Fibroblast of pulmonary artery (primary cell): Measurements from ENCODE around the gene ADARB2.

ENCODE experiments used
- DNase-seq: peaks from one replicate; pipeline ENCODE4 v3.0.0-alpha.2; 2010; ENCODE audit warnings: low read depth
- H3K4me3 ChIP-seq: replicated peaks from 2 replicates; pipeline ENCODE4 v1.5.1; 2011; ENCODE audit warnings: low read depth, mild to moderate bottlenecking, control low read depth, low read length, moderate library complexity
- TF ChIP-seq, protein P1 (sequence below): IDR thresholded peaks from 2 replicates; pipeline ENCODE4 v1.5.1; 2011; ENCODE audit warnings: mild to moderate bottlenecking, control low read depth, low read length, inconsistent platforms; ENCODE audit errors: missing control alignments

ADARB2 gene

GRCh38 chr10:1215862-1216573, 521.3 kb downstream of the ADARB2 start:
- no peak overlapping the region for H3K4me3 ChIP-seq
- DNase-seq: no peak
- TF ChIP-seq, protein P1, sequence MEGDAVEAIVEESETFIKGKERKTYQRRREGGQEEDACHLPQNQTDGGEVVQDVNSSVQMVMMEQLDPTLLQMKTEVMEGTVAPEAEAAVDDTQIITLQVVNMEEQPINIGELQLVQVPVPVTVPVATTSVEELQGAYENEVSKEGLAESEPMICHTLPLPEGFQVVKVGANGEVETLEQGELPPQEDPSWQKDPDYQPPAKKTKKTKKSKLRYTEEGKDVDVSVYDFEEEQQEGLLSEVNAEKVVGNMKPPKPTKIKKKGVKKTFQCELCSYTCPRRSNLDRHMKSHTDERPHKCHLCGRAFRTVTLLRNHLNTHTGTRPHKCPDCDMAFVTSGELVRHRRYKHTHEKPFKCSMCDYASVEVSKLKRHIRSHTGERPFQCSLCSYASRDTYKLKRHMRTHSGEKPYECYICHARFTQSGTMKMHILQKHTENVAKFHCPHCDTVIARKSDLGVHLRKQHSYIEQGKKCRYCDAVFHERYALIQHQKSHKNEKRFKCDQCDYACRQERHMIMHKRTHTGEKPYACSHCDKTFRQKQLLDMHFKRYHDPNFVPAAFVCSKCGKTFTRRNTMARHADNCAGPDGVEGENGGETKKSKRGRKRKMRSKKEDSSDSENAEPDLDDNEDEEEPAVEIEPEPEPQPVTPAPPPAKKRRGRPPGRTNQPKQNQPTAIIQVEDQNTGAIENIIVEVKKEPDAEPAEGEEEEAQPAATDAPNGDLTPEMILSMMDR: no peak

GRCh38 chr10:1214882-1215540, 522.3 kb downstream of the ADARB2 start:
- no peak overlapping the region for H3K4me3 ChIP-seq
- DNase-seq: no peak
- TF ChIP-seq, protein P1: no peak

DNA sequence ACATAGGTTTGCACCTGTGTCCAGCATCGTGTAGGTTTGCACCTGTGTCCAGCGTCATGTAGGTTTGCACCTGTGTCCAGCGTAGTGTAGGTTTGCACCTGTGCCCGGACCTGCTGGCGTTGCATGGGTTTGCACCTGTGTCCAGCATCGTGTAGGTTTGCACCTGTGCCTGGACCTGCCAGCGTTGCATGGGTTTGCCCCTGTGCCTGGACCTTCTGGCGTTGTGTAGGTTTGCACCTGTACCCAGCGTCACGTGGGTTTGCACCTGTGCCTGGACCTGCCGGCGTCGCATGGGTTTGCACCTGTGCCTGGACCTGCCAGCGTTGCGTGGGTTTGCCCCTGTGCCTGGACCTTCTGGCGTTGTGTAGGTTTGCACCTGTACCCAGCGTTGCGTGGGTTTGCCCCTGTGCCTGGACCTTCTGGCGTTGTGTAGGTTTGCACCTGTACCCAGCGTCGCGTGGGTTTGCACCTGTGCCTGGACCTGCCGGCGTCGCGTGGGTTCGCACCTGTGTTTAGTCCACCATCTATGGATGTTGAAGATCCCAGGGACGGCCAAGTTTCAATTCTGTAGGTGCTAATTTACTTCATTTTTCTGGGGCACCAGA, 523.2 kb downstream of the ADARB2 start:
- no peak overlapping the region for H3K4me3 ChIP-seq
- DNase-seq: no peak
- TF ChIP-seq, protein P1: no peak

DNA sequence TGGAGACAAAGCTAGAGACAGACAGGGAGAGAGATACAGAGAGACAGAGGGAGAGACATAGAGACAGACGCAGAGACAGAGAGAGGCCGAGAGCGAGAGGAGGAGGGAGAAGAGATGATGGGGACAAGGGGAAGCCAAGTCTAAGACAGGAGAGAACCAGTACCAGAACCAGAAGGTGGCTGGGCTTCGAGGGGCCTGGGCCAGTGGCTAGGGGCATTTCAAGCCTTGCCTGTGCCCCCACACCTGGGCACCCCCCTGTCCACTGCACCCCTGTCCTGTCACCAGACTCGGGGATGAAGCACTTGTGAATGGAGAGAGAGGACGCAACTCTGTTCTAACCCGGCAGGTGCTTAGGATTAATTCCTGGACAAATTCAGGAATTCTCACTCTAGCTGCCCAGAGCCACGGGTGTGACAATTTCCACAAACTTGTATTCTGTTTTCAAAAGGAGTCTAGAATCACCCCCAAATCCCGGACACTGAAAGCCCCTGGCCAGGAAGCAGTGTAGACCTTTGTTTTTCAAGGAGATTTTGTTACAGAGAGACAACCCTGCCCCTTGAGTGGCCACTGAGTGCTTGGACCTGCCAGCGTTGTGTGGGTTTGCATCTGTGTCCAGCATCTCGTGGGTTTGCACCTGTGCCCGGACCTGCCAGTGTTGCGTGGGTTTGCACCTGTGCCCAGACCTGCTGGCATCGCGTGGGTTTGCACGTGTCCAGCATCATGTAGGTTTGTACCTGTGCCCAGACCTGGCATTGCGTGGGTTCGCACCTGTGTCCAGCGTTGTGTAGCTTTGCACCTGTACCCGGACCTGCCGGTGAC, 523.9 kb downstream of the ADARB2 start:
- no peak overlapping the region for H3K4me3 ChIP-seq
- no peak for DNase-seq
- TF ChIP-seq, protein P1: no peak

GRCh38 chr10:1212571-1213141, 524.7 kb downstream of the ADARB2 start:
- TF ChIP-seq, protein P1: no peak
- no peak for DNase-seq
- no peak overlapping the region for H3K4me3 ChIP-seq

DNA sequence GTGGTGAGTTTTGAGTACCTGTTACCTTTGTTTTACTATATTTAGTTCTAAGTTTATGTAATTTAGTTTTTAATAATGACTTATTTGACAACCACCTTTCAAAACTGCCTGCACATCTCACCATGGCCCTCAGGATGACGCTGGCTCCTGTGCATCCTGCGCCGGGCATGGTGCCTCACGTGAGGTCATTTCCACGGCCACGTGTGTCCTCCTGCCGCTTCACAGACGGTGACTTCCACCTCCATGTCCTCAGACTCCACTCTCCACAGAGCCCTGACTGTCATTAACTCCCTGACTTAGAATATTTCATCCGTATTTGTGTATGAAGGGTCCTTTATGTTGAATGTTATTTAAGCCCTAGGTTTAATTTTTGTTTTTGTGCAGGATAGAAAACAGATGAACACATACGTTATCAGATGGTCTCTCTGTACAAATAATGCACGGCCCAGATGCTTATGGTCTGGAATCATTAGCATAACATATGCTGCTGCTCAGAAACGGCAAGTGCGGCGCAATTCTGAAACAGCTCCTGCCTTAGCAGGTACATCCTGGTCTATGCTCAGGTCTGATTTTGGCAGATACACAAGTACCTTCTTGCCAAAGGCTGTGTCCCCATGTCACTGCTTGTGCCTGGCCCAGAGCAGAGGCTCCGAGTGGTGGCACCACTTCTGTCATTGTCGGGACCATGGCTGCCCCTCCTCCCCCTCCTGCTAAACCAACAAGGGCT, 525.3 kb downstream of the ADARB2 start:
- no peak overlapping the region for H3K4me3 ChIP-seq
- TF ChIP-seq, protein P1: no peak

More for the DNA sequence above, 525.3 kb downstream of the ADARB2 start:
- DNase-seq: no peak
